Fibroblast of pulmonary artery (primary cell): ENCODE data around the gene TEAD1.
A peak's percentile ranks its signal among the peaks of the same experiment; 100 is the strongest.

Experiments
- DNase-seq: peaks from one replicate; pipeline ENCODE4 v3.0.0-alpha.2; 2010; ENCODE audit warnings: low read depth
- H3K4me3 ChIP-seq: replicated peaks from 2 replicates; pipeline ENCODE4 v1.5.1; 2011; ENCODE audit warnings: low read depth, mild to moderate bottlenecking, control low read depth, low read length, moderate library complexity
- CTCF ChIP-seq: IDR thresholded peaks from 2 replicates; pipeline ENCODE4 v1.5.1; 2011; ENCODE audit warnings: mild to moderate bottlenecking, control low read depth, low read length, inconsistent platforms; ENCODE audit errors: missing control alignments

TEAD1 gene

GRCh38 chr11:12930850-12931249, 256.6 kb downstream of the TEAD1 start:
- H3K4me3 ChIP-seq = no peak overlapping the region
- TF ChIP-seq CTCF = no peak
- DNase-seq = peak; percentile 9

- DNase-seq = no peak
- H3K4me3 ChIP-seq = no peak overlapping the region
- no peak for TF ChIP-seq CTCF
Observed at GRCh38 chr11:12932485-12932884, 258.3 kb downstream of the TEAD1 start.

GRCh38 chr11:12936200-12936599, 262.0 kb downstream of the TEAD1 start:
- no peak for TF ChIP-seq CTCF
- H3K4me3 ChIP-seq = no peak overlapping the region
- DNase-seq = no peak

GRCh38 chr11:12938590-12939247, 264.5 kb downstream of the TEAD1 start:
- TF ChIP-seq CTCF = no peak
- no peak for DNase-seq
- no peak overlapping the region for H3K4me3 ChIP-seq

- TF ChIP-seq CTCF = no peak
- H3K4me3 ChIP-seq = no peak overlapping the region
- DNase-seq = no peak
Observed at GRCh38 chr11:12941671-12942070, 267.4 kb downstream of the TEAD1 start.

GRCh38 chr11:12942157-12942556, 267.9 kb downstream of the TEAD1 start:
- DNase-seq = no peak
- TF ChIP-seq CTCF = no peak
- no peak overlapping the region for H3K4me3 ChIP-seq

GRCh38 chr11:12943311-12943710, 269.1 kb downstream of the TEAD1 start:
- DNase-seq = no peak
- no peak for TF ChIP-seq CTCF
- no peak overlapping the region for H3K4me3 ChIP-seq
